ENCODE results near the gene TMEM42. TPM values are rescaled to one million over a fixed set of nuclear protein-coding genes. Genes with fewer than 3 reads are reported as not detected.

TMEM42 gene
- total RNA-seq (2021), result 11.8 and 12.2 TPM in 2 replicates
- long read RNA-seq, partial matches to known transcripts, result 3 of 27 reads
- long read RNA-seq, other reads (novel, unspliced or antisense), result 18 of 27 reads

DNA sequence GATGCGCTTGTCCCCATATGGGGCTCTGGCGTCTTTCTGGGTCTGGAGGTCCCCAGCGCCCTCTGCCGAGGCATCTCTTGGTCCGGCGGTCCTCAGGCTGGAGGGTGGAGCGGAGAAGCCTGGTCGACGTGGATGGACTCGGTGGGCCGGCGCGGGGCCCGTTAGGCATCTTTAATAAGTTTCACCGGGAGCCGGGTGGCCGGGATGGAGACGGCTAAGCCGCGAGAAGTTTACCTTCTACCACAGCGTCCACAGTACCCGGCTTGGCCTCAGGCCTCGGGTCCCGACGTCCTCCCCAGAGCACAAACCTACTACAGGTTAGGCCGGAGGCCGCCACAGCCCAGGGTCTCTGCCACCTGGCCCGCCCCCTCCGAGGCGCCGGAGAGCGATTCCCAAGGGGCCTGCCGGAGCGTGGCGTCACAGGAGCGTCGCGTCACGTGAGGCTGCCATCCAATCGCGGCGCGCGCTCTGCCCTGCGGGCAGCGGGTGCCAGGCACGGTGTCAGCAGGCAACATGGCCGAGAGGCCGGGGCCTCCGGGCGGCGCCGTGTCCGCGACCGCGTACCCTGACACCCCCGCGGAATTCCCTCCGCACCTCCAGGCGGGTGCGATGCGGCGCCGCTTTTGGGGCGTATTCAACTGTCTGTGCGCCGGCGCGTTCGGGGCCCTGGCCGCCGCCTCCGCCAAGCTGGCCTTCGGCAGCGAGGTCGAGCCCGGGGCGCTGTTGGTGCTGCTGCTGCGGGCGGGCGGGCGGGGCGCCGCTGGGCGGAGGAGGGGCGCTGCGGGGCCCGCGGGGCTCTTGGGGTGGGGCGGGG is at the start of gene TMEM42:
TMEM42 (plus strand) TSS at position 501 of the 814 bp plus-strand sequence; CDS start at position 514, 13 bp downstream.
- Histone ChIP-seq H3K4me1 (ENCODE audit: insufficient read depth, low read length) (0 out of 2 replicates have a peak, but pooled peaks cover 2% of the 10 kb centered on the region), H4K5ac (ENCODE audit: insufficient read length, low read depth, low read length) (no peak within 1 kb of the TSS), H2BK12ac (ENCODE audit: insufficient read length, low read depth, low read length) (no peak within 1 kb of the TSS), H3K18ac (ENCODE audit: insufficient read length, low read depth, low read length) (peak within 1 kb of the TSS; percentile 80), H4K20me1 (ENCODE audit: control insufficient read depth, insufficient read depth, insufficient read length) (no peaks in the 10 kb centered on the region), H2BK120ac (ENCODE audit: low read depth, low read length, poor library complexity, severe bottlenecking) (no peak within 1 kb of the TSS), H2BK20ac (ENCODE audit: low read depth, low read length, poor library complexity, severe bottlenecking) (no peak within 1 kb of the TSS), H3K4me2 (ENCODE audit: insufficient read depth, insufficient read length, low read length) (peak within 1 kb of the TSS; percentile 85), H3K27me3 (ENCODE audit: insufficient read depth, low read length) (no peaks in the 10 kb centered on the region), H2BK5ac (ENCODE audit: insufficient read length, low read length) (no peak within 1 kb of the TSS), H3T11ph (ENCODE audit: low read length) (no peak within 1 kb of the TSS), H3K23me2 (ENCODE audit: insufficient read length, low read depth, low read length, poor library complexity, severe bottlenecking) (peaks cover 6% of the 10 kb centered on the region), H3K23ac (ENCODE audit: insufficient read length, low read depth, low read length) (no peak within 1 kb of the TSS), H3K4ac (ENCODE audit: low read depth, low read length) (no peak within 1 kb of the TSS), H2AK5ac (ENCODE audit: insufficient read length, low read length) (no peak within 1 kb of the TSS), H3K9ac (ENCODE audit: extremely low read depth, insufficient read length, low read length) (peak within 1 kb of the TSS; percentile 27), H4K91ac (ENCODE audit: insufficient read length, low read depth, low read length) (no peak within 1 kb of the TSS), H3K27ac (ENCODE audit: insufficient read length, low read depth, low read length) (no peak within 1 kb of the TSS), H3K56ac (ENCODE audit: insufficient read length, low read depth, low read length) (no peak within 1 kb of the TSS), H4K8ac (replicated peaks; ENCODE audit: insufficient read length, low read depth, low read length) (no peak within 1 kb of the TSS), H3K79me2 (ENCODE audit: insufficient read depth, low read length) (no peaks in the 10 kb centered on the region), H3K79me1 (ENCODE audit: insufficient read depth, low read depth, low read length, poor library complexity, severe bottlenecking) (no peaks in the 10 kb centered on the region), H3K9me3 (ENCODE audit: control insufficient read depth, low read depth, low read length) (no peaks in the 10 kb centered on the region), H3K14ac (ENCODE audit: insufficient read depth, low read length) (peak within 1 kb of the TSS; percentile 84; the same call in 1 of the 2 replicates), H2BK15ac (ENCODE audit: low read depth, low read length) (no peak within 1 kb of the TSS), H2AFZ (ENCODE audit: low read length) (no peak within 1 kb of the TSS)
- peaks cover 8% of the 10 kb centered on the region in 2 experiments for H3K4me1 Mint-ChIP-seq
- WGBS (ENCODE audit: extremely low coverage, insufficient read length, low lambda C conversion rate), result no CpG with 5 or more reads among the region's 91 CpGs
- H3K27me3 Mint-ChIP-seq (ENCODE audit: low read depth), result no peaks in the 10 kb centered on the region
- TF ChIP-seq, protein P1, sequence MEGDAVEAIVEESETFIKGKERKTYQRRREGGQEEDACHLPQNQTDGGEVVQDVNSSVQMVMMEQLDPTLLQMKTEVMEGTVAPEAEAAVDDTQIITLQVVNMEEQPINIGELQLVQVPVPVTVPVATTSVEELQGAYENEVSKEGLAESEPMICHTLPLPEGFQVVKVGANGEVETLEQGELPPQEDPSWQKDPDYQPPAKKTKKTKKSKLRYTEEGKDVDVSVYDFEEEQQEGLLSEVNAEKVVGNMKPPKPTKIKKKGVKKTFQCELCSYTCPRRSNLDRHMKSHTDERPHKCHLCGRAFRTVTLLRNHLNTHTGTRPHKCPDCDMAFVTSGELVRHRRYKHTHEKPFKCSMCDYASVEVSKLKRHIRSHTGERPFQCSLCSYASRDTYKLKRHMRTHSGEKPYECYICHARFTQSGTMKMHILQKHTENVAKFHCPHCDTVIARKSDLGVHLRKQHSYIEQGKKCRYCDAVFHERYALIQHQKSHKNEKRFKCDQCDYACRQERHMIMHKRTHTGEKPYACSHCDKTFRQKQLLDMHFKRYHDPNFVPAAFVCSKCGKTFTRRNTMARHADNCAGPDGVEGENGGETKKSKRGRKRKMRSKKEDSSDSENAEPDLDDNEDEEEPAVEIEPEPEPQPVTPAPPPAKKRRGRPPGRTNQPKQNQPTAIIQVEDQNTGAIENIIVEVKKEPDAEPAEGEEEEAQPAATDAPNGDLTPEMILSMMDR (conservative IDR thresholded peaks at IDR 0.05), result peak; percentile 53
- DNase-seq, result peak; percentile 97
- peak within 1 kb of the TSS; percentile 83 to 91 for H3K4me3 Mint-ChIP-seq
- peaks cover 10 to 12% (median 11%) of the 10 kb centered on the region in 3 experiments; a peak in 6 of 7 replicates for H3K36me3 Mint-ChIP-seq (ENCODE audit: insufficient read depth in 1 of 3, low read depth in 3 of 3)
- H3K27ac Mint-ChIP-seq, result peak within 1 kb of the TSS; percentile 89 to 94 (median 93)
- H3K9me3 Mint-ChIP-seq, result no peaks in the 10 kb centered on the region
